ENCODE measurements around the gene NAV2. TPM values are rescaled to one million over a fixed set of nuclear protein-coding genes. Genes with fewer than 3 reads are reported as not detected.

NAV2 gene
- total RNA-seq, 2 experiments from 2014 or later, result 0.23 to 0.36 TPM

DNA sequence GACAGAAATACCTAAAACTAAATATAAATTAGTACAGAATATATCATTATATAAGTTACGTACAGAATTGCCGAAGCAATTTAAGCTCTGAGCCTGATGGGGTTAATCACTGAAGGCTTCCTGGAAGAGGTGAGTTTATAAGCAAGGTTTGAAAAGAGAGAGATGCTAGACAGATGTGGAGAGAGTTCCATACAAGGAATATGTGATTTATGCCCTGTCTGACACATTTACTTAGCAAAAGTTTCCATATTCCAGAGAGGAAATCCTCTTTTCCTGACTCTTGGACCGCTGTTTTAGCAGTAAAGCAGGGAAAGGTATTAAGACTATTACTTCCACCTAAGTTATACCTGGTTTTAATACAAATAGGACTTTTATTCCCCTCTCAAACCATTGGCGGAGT is 382.6 kb downstream of the NAV2 start:
- Mint-ChIP-seq H3K4me3 (no peak overlapping the region), H3K9me3 (no peaks in the 10 kb centered on the region), H3K27ac (no peak overlapping the region), H3K4me1 (ENCODE audit: low read depth) (no peaks in the 10 kb centered on the region), H3K36me3 (ENCODE audit: low read depth) (no peaks in the 10 kb centered on the region), H3K27me3 (peaks cover 4% of the 10 kb centered on the region)
- intact Hi-C loops (cut with micrococcal nuclease), result no loop called here
- TF ChIP-seq, protein P1, sequence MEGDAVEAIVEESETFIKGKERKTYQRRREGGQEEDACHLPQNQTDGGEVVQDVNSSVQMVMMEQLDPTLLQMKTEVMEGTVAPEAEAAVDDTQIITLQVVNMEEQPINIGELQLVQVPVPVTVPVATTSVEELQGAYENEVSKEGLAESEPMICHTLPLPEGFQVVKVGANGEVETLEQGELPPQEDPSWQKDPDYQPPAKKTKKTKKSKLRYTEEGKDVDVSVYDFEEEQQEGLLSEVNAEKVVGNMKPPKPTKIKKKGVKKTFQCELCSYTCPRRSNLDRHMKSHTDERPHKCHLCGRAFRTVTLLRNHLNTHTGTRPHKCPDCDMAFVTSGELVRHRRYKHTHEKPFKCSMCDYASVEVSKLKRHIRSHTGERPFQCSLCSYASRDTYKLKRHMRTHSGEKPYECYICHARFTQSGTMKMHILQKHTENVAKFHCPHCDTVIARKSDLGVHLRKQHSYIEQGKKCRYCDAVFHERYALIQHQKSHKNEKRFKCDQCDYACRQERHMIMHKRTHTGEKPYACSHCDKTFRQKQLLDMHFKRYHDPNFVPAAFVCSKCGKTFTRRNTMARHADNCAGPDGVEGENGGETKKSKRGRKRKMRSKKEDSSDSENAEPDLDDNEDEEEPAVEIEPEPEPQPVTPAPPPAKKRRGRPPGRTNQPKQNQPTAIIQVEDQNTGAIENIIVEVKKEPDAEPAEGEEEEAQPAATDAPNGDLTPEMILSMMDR (IDR thresholded peaks at IDR 0.05), result no peak
- ChIA-PET CTCF (interaction anchor here (1.1 kb wide), 1 partner anchor 37 kb away, joined by 3 read pairs; no protein-coding TSS in a partner anchor), POLR2A (no interaction called here)
- DNase-seq (no peak), ATAC-seq (no peak)

DNA sequence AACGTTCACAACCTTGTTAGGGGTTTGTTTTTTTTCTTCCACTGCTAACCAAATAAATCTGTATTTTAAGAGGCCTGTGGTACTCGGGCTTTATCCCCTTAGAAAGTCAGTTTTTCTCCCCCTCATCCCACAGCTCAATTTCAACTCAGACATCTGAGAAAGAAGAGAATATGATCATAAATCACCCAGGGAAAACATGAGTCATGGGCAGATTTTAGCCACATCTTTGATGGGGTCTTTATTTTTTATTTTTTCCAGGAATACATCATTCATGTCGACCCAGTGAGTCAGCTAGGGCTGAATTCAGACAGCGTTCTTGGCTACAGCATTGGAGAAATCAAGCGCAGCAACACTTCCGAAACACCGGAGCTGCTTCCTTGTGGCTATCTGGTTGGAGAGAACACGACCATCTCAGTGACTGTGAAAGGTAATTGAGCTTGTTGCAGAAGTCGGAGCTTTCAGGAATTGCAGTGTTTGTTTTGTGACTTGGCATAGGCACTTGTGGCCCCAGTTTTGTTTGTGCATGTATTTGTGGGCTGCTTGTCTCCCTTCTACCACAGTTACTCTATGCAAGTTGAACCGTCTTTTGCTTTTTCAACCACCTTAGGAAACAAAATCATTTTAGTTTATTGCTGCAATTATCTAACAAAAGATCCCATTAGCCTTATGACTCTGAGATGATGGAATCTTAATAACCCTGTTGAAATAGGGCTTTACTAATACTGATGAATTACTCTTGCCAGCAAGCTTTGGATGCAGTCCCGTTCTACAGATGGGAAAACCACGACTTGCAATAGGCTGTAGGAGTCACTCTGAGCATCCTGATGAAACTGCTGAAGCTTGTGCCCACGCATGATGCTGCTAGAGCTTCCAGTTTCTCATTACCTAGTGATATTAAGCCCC is 384.9 kb downstream of the NAV2 start:
- TF ChIP-seq, protein P1 (IDR thresholded peaks at IDR 0.05), result no peak
- no peak overlapping the region for H3K27ac Mint-ChIP-seq
- ChIA-PET POLR2A (no interaction called here), CTCF (interaction anchor here (1.3 kb wide), 1 partner anchor 35 kb away, joined by 5 read pairs; no protein-coding TSS in a partner anchor)
- H3K4me1 Mint-ChIP-seq (ENCODE audit: low read depth), result no peaks in the 10 kb centered on the region
- H3K27me3 Mint-ChIP-seq, result peaks cover 1% of the 10 kb centered on the region
- DNase-seq, result no peak
- ATAC-seq, result no peak
- no peak overlapping the region for H3K4me3 Mint-ChIP-seq
- H3K36me3 Mint-ChIP-seq (ENCODE audit: low read depth), result no peaks in the 10 kb centered on the region
- H3K9me3 Mint-ChIP-seq, result no peaks in the 10 kb centered on the region
- intact Hi-C loops (cut with micrococcal nuclease), result no loop called here

DNA sequence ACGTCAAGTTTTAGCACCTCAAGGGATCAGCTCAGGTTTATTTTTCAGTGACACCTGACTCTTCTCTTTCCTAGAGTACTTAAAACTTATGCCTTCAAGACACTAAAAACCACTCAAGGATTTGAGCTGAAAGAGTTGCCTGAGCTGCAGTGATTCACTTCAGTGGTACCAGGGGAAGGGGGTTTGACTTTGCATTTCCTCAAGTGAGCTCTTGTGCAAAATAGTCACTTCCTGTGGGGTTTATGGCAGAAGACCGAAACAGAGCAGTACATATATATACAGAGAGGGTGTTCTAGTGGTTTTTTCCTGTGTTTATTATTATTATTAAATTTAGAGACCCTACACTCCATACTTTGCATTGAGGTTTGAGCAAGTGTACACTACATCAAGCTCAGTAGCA is 386.9 kb downstream of the NAV2 start:
- intact Hi-C loops (cut with micrococcal nuclease), result no loop called here
- no peaks in the 10 kb centered on the region for H3K4me1 Mint-ChIP-seq (ENCODE audit: low read depth)
- DNase-seq, result peak; percentile 5
- peaks cover 1% of the 10 kb centered on the region for H3K27me3 Mint-ChIP-seq
- TF ChIP-seq, protein P1 (IDR thresholded peaks at IDR 0.05), result no peak
- ATAC-seq, result peak; percentile 37
- no peak overlapping the region for H3K4me3 Mint-ChIP-seq
- no peaks in the 10 kb centered on the region for H3K36me3 Mint-ChIP-seq (ENCODE audit: low read depth)
- POLR2A ChIA-PET, result interaction anchor here (0.6 kb wide), 2 partner anchors 10 to 167 kb away, joined by 3 read pairs; no protein-coding TSS in a partner anchor
- CTCF ChIA-PET, result interaction anchor here (1.6 to 1.7 kb wide), 2 partner anchors 10 to 28 kb away, joined by 5 to 6 read pairs; no protein-coding TSS in a partner anchor
- H3K27ac Mint-ChIP-seq, result no peak overlapping the region
- no peaks in the 10 kb centered on the region for H3K9me3 Mint-ChIP-seq

- no peaks in the 10 kb centered on the region for H3K9me3 Mint-ChIP-seq
- H3K27me3 Mint-ChIP-seq, result no peaks in the 10 kb centered on the region
- H3K4me3 Mint-ChIP-seq, result no peak overlapping the region
- TF ChIP-seq, protein P1 (IDR thresholded peaks at IDR 0.05), result no peak
- no peak for ATAC-seq
- no peak for DNase-seq
- H3K36me3 Mint-ChIP-seq (ENCODE audit: low read depth), result no peaks in the 10 kb centered on the region
- POLR2A ChIA-PET, result no interaction called here
- no peaks in the 10 kb centered on the region for H3K4me1 Mint-ChIP-seq (ENCODE audit: low read depth)
- intact Hi-C loops (cut with micrococcal nuclease), result no loop called here
- no peak overlapping the region for H3K27ac Mint-ChIP-seq
- CTCF ChIA-PET, result interaction anchor here (0.6 kb wide), 1 partner anchor 162 kb away, joined by 3 read pairs; no protein-coding TSS in a partner anchor
Measured at GRCh38 chr11:20102397-20102796, 389.8 kb downstream of the NAV2 start.

GRCh38 chr11:20103281-20103680 is 390.6 kb downstream of the NAV2 start:
- DNase-seq (no peak), ATAC-seq (no peak)
- Mint-ChIP-seq H3K9me3 (no peaks in the 10 kb centered on the region), H3K36me3 (ENCODE audit: low read depth) (no peaks in the 10 kb centered on the region), H3K4me3 (no peak overlapping the region), H3K27me3 (no peaks in the 10 kb centered on the region), H3K27ac (no peak overlapping the region), H3K4me1 (ENCODE audit: low read depth) (no peaks in the 10 kb centered on the region)
- TF ChIP-seq, protein P1 (IDR thresholded peaks at IDR 0.05), result no peak
- POLR2A ChIA-PET, result no interaction called here
- intact Hi-C loops (cut with micrococcal nuclease), result no loop called here
- CTCF ChIA-PET, result interaction anchor here (1.1 to 1.4 kb wide), 4 partner anchors 25 to 152 kb away, joined by 3 to 4 read pairs (median 4); no protein-coding TSS in a partner anchor
